Measurements from ENCODE around the gene MYLK. TPM values are rescaled to one million over a fixed set of nuclear protein-coding genes. Genes with fewer than 3 reads are reported as not detected.

MYLK gene
- polyA plus RNA-seq, 1 donor (not counting 4 experiments of a cell fraction or from before 2014, with no cell fraction given): 7.8 TPM

GRCh38 chr3:123685780-123686179 lies 198.4 kb downstream of the MYLK start:
- dilution Hi-C loops (cut with MboI; ENCODE audit: extremely low pct_ligation_motif_present, low sequenced_read_pairs): no loop called here
- no peaks in the 10 kb centered on the region for H3K9me1 ChIP-seq (ENCODE audit: control insufficient read depth, extremely low read depth, insufficient read depth, low read length)
- no peaks in the 10 kb centered on the region for H4K20me1 ChIP-seq (ENCODE audit: control insufficient read depth, extremely low read depth, insufficient read depth, low read length)
- no peak overlapping the region for H3K9ac ChIP-seq (ENCODE audit: control insufficient read depth, extremely low read depth, insufficient read depth, low read length)
- TF ChIP-seq, protein P1, sequence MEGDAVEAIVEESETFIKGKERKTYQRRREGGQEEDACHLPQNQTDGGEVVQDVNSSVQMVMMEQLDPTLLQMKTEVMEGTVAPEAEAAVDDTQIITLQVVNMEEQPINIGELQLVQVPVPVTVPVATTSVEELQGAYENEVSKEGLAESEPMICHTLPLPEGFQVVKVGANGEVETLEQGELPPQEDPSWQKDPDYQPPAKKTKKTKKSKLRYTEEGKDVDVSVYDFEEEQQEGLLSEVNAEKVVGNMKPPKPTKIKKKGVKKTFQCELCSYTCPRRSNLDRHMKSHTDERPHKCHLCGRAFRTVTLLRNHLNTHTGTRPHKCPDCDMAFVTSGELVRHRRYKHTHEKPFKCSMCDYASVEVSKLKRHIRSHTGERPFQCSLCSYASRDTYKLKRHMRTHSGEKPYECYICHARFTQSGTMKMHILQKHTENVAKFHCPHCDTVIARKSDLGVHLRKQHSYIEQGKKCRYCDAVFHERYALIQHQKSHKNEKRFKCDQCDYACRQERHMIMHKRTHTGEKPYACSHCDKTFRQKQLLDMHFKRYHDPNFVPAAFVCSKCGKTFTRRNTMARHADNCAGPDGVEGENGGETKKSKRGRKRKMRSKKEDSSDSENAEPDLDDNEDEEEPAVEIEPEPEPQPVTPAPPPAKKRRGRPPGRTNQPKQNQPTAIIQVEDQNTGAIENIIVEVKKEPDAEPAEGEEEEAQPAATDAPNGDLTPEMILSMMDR (optimal IDR thresholded peaks at IDR 0.05 in 1 of 3, IDR thresholded peaks at IDR 0.05 in 1 of 3, conservative IDR thresholded peaks at IDR 0.05 in 1 of 3; ENCODE audit: extremely low read depth in 1 of 3, insufficient read depth in 2 of 3, low read length in 3 of 3): no peak
- TF ChIP-seq EZH2 (IDR thresholded peaks at IDR 0.05; ENCODE audit: low read length): no peak
- DNase-seq (ENCODE audit: low read depth, low spot score) (no peak), FAIRE-seq (no peak)
- no peaks in the 10 kb centered on the region for H3K9me3 ChIP-seq (ENCODE audit: control insufficient read depth, low read depth, low read length)
- H3K27me3 ChIP-seq (ENCODE audit: control insufficient read depth, extremely low read depth, insufficient read depth, low read length): peaks cover 30% of the 10 kb centered on the region
- H3K4me2 ChIP-seq (ENCODE audit: control insufficient read depth, extremely low read depth, insufficient read depth, low read depth, low read length): no peak overlapping the region
- no peaks in the 10 kb centered on the region for H3K4me1 ChIP-seq (ENCODE audit: control insufficient read depth, extremely low read depth, insufficient read depth, low read length)
- H2AFZ ChIP-seq (ENCODE audit: control insufficient read depth, low read length): no peak overlapping the region
- H3K27ac ChIP-seq (ENCODE audit: control insufficient read depth, insufficient read depth, low read length): no peak overlapping the region
- no peak overlapping the region for H3K4me3 ChIP-seq (ENCODE audit: control insufficient read depth in 2 of 3, extremely low read depth in 1 of 3, insufficient read depth in 2 of 3, low read depth in 1 of 3, low read length in 3 of 3)
- no peaks in the 10 kb centered on the region for H3K79me2 ChIP-seq (ENCODE audit: control insufficient read depth, insufficient read depth, low read length)
- H3K36me3 ChIP-seq (ENCODE audit: control insufficient read depth in 2 of 2, extremely low read depth in 1 of 2, insufficient read depth in 2 of 2, low read length in 2 of 2): no peaks in the 10 kb centered on the region

DNA sequence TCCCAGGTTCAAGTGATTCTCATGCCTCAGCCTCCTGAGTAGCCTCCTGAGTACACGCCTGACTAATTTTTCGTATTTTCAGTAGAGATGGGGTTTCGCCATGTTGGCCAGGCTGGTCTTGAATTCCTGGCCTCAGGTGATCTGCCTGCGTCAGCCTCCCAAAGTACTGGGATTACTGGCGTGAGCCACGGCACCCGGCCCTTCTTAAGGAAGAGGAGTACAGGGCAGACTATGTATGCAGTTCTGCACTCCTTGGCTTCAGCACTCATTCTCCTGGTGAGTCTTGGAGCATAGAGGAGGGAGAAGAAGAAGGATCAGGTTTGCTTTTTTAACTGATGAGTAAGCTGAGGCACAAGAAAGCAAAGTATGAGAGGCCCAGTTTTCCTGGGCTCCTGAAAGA lies 199.5 kb downstream of the MYLK start:
- no peak for FAIRE-seq
- no peaks in the 10 kb centered on the region for H3K36me3 ChIP-seq (ENCODE audit: control insufficient read depth in 2 of 2, extremely low read depth in 1 of 2, insufficient read depth in 2 of 2, low read length in 2 of 2)
- no peaks in the 10 kb centered on the region for H3K9me3 ChIP-seq (ENCODE audit: control insufficient read depth, low read depth, low read length)
- no peak overlapping the region for H2AFZ ChIP-seq (ENCODE audit: control insufficient read depth, low read length)
- DNase-seq (ENCODE audit: low read depth, low spot score): no peak
- no peak overlapping the region for H3K4me3 ChIP-seq (ENCODE audit: control insufficient read depth in 2 of 3, extremely low read depth in 1 of 3, insufficient read depth in 2 of 3, low read depth in 1 of 3, low read length in 3 of 3)
- no peaks in the 10 kb centered on the region for H3K9me1 ChIP-seq (ENCODE audit: control insufficient read depth, extremely low read depth, insufficient read depth, low read length)
- TF ChIP-seq EZH2 (IDR thresholded peaks at IDR 0.05; ENCODE audit: low read length): no peak
- TF ChIP-seq, protein P1 (optimal IDR thresholded peaks at IDR 0.05 in 1 of 3, IDR thresholded peaks at IDR 0.05 in 1 of 3, conservative IDR thresholded peaks at IDR 0.05 in 1 of 3; ENCODE audit: extremely low read depth in 1 of 3, insufficient read depth in 2 of 3, low read length in 3 of 3): no peak
- H3K27ac ChIP-seq (ENCODE audit: control insufficient read depth, insufficient read depth, low read length): no peak overlapping the region
- no peak overlapping the region for H3K4me2 ChIP-seq (ENCODE audit: control insufficient read depth, extremely low read depth, insufficient read depth, low read depth, low read length)
- H3K79me2 ChIP-seq (ENCODE audit: control insufficient read depth, insufficient read depth, low read length): no peaks in the 10 kb centered on the region
- no peak overlapping the region for H3K9ac ChIP-seq (ENCODE audit: control insufficient read depth, extremely low read depth, insufficient read depth, low read length)
- H3K27me3 ChIP-seq (ENCODE audit: control insufficient read depth, extremely low read depth, insufficient read depth, low read length): peaks cover 32% of the 10 kb centered on the region
- dilution Hi-C loops (cut with MboI; ENCODE audit: extremely low pct_ligation_motif_present, low sequenced_read_pairs): no loop called here
- no peaks in the 10 kb centered on the region for H4K20me1 ChIP-seq (ENCODE audit: control insufficient read depth, extremely low read depth, insufficient read depth, low read length)
- no peaks in the 10 kb centered on the region for H3K4me1 ChIP-seq (ENCODE audit: control insufficient read depth, extremely low read depth, insufficient read depth, low read length)

All from keratinocyte (primary cell).